ENCODE measurements around the gene USP14.

DNA sequence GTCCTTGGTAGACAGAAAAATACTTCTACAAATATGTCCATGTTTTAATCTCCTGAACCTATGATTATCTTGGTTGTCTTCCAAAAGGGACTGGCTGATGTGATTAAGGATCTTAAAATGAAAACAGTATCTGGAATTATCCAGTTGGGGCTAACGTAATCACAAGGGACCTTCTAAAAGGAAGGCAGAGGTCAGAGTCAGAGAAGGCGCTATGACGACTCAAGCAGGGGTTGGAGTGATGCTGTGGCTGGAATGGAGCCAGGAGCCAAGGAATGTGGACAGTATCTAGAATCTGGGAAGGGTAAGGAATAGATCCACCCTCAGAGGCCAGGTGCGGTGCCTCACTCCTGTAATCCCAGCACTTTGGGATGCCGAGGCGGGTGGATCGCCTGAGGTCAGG, 4.2 kb upstream of the USP14 start:
- TF ChIP-seq, protein P1, sequence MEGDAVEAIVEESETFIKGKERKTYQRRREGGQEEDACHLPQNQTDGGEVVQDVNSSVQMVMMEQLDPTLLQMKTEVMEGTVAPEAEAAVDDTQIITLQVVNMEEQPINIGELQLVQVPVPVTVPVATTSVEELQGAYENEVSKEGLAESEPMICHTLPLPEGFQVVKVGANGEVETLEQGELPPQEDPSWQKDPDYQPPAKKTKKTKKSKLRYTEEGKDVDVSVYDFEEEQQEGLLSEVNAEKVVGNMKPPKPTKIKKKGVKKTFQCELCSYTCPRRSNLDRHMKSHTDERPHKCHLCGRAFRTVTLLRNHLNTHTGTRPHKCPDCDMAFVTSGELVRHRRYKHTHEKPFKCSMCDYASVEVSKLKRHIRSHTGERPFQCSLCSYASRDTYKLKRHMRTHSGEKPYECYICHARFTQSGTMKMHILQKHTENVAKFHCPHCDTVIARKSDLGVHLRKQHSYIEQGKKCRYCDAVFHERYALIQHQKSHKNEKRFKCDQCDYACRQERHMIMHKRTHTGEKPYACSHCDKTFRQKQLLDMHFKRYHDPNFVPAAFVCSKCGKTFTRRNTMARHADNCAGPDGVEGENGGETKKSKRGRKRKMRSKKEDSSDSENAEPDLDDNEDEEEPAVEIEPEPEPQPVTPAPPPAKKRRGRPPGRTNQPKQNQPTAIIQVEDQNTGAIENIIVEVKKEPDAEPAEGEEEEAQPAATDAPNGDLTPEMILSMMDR (IDR thresholded peaks at IDR 0.05) = no peak
- TF ChIP-seq POLR2A (IDR thresholded peaks at IDR 0.05) = no peak
- no peak for TF ChIP-seq EP300 (IDR thresholded peaks at IDR 0.05)

All from tibial nerve (tissue), 4 donors.